Testis (tissue), 2 donors: Measurements from ENCODE around the gene FAM200A.

Experiments used
- CTCF ChIP-seq, 3 experiments: fragments of 450-650 bp in 2 of 3; fragments of 200-600 bp in 1 of 3; sonication (generic) in 1 of 3; IDR thresholded peaks; one replicate each; pipeline ENCODE4 v1.5.1; 2016 to 2019; ENCODE audit warnings: antibody characterized with exemption in 3 of 3, mild to moderate bottlenecking in 2 of 3, moderate library complexity in 1 of 3
- POLR2A ChIP-seq: fragments of 450-650 bp; IDR thresholded peaks from one replicate; pipeline ENCODE4 v1.6.1; 2017; ENCODE audit warnings: antibody characterized with exemption, mild to moderate bottlenecking, moderate library complexity

GRCh38 chr7:99499371-99499720, 52.6 kb downstream of the FAM200A start:
- no peak for TF ChIP-seq CTCF (IDR thresholded peaks at IDR 0.05)
- TF ChIP-seq POLR2A, result no peak
